IMR-90 (cell line): ENCODE results near the gene CAMP.

ENCODE experiments used
- CTCF ChIP-seq: conservative IDR thresholded peaks from 2 replicates; pipeline ENCODE4 v1.5.1; 2012; ENCODE audit warnings: mild to moderate bottlenecking, low read depth, low read length, improper control_type of control experiment
- MAFK ChIP-seq: IDR thresholded peaks from 2 replicates; pipeline ENCODE4 v1.6.1; 2012; ENCODE audit warnings: low read depth, low read length, improper control_type of control experiment
- MXI1 ChIP-seq: IDR thresholded peaks from 2 replicates; pipeline ENCODE4 v1.6.1; 2012; ENCODE audit warnings: low read depth, mild to moderate bottlenecking, low read length, moderate library complexity, borderline replicate concordance
- POLR2A ChIP-seq: IDR thresholded peaks from 2 replicates; pipeline ENCODE4 v1.6.1; 2012; ENCODE audit warnings: mild to moderate bottlenecking, low read depth, low read length
- RAD21 ChIP-seq: IDR thresholded peaks from 2 replicates; pipeline ENCODE4 v1.6.1; 2012; ENCODE audit warnings: low read length, improper control_type of control experiment
- RCOR1 ChIP-seq: IDR thresholded peaks from 2 replicates; pipeline ENCODE4 v1.6.1; 2012; ENCODE audit warnings: mild to moderate bottlenecking, low read length, improper control_type of control experiment; ENCODE audit not compliant: insufficient replicate concordance
- SMC3 ChIP-seq: fragments of 150-350 bp; IDR thresholded peaks from 2 replicates; pipeline ENCODE4 v1.6.1; 2016; ENCODE audit warnings: low read depth, mild to moderate bottlenecking, antibody characterized with exemption, low read length, moderate library complexity

GRCh38 chr3:48243886-48244285, 20.6 kb downstream of the CAMP start:
- TF ChIP-seq POLR2A (no peak), CTCF (no peak), MAFK (no peak), RAD21 (no peak), MXI1 (no peak), RCOR1 (no peak), SMC3 (no peak)
